HEK293 (cell line): ENCODE measurements around the gene RHOT1.

ENCODE experiments used
- CTCF ChIA-PET: fragments of 350-600 bp; formaldehyde crosslinking; extraction: SDS; loops from one replicate; lab custom pipeline; 2021; ENCODE audit warnings: antibody characterized with exemption; lab: Yijun Ruan, JAX
- POLR2A ChIA-PET: fragments of 300-600 bp; formaldehyde crosslinking; extraction: SDS; loops from one replicate; lab custom pipeline; 2020; ENCODE audit warnings: antibody characterized with exemption, inconsistent platforms; lab: Yijun Ruan, JAX
- H3K27ac ChIP-seq: fragments of 200-500 bp; sonication (Bioruptor generic); 2 replicates; pipeline ENCODE4 v1.5.1; 2014; ENCODE audit warnings: low read depth, low read length, control low read depth, inconsistent platforms; ENCODE audit errors: extremely low read depth
- H3K36me3 ChIP-seq, 2 experiments: fragments of 200-500 bp in 1 of 2; sonication (Bioruptor generic) in 1 of 2; 1 replicate in 1 of 2; 2 replicates in 1 of 2; pipeline ENCODE4 v1.5.1; 2014 to 2017; ENCODE audit warnings: inconsistent platforms in 2 of 2, low read length in 2 of 2; ENCODE audit not compliant: control insufficient read depth in 2 of 2, insufficient read depth in 1 of 2
- H3K4me1 ChIP-seq: fragments of 200-500 bp; sonication (Bioruptor generic); 2 replicates; pipeline ENCODE4 v1.5.1; 2014; ENCODE audit warnings: mild to moderate bottlenecking, low read length, inconsistent platforms; ENCODE audit not compliant: control insufficient read depth, insufficient read depth
- H3K4me3 ChIP-seq: 2 replicates; pipeline ENCODE4 v1.5.1; 2011; ENCODE audit warnings: low read depth, mild to moderate bottlenecking, control low read depth, low read length, moderate library complexity
- H3K9me3 ChIP-seq: fragments of 200-500 bp; sonication (Bioruptor generic); 2 replicates; pipeline ENCODE4 v1.5.1; 2014; ENCODE audit warnings: low read depth, low read length, inconsistent platforms; ENCODE audit not compliant: control insufficient read depth, insufficient read depth
- GLIS1 ChIP-seq: fragments of 450-650 bp; formaldehyde crosslinking; IDR thresholded peaks from 2 replicates; pipeline ENCODE4 v1.5.1; 2016; ENCODE audit warnings: missing biosample characterization, missing genetic modification characterization
- HOXC10 ChIP-seq: sonication (generic); formaldehyde crosslinking; IDR thresholded peaks from 2 replicates; pipeline ENCODE4 v1.8.1; 2023; ENCODE audit warnings: mild to moderate bottlenecking, missing genetic modification reagents
- MEIS1 ChIP-seq: sonication (generic); formaldehyde crosslinking; IDR thresholded peaks from 2 replicates; pipeline ENCODE4 v1.8.1; 2022; ENCODE audit warnings: missing genetic modification reagents, mild to moderate bottlenecking, borderline replicate concordance
- PRDM1 ChIP-seq: fragments of 450-650 bp; formaldehyde crosslinking; IDR thresholded peaks from 2 replicates; pipeline ENCODE4; 2016; ENCODE audit warnings: missing biosample characterization, missing genetic modification characterization
- SCRT1 ChIP-seq: fragments of 450-650 bp; formaldehyde crosslinking; IDR thresholded peaks from 2 replicates; pipeline ENCODE4 v1.5.1; 2016; ENCODE audit warnings: missing biosample characterization, missing genetic modification characterization, borderline replicate concordance
- SP3 ChIP-seq: fragments of 450-650 bp; formaldehyde crosslinking; IDR thresholded peaks from 2 replicates; pipeline ENCODE4 v1.5.1; 2016; ENCODE audit warnings: missing biosample characterization, missing genetic modification characterization
- SP7 ChIP-seq: fragments of 450-650 bp; formaldehyde crosslinking; IDR thresholded peaks from 2 replicates; pipeline ENCODE4 v1.5.1; 2016; ENCODE audit warnings: missing biosample characterization, missing genetic modification characterization
- TRIM28 ChIP-seq: IDR thresholded peaks from 2 replicates; pipeline ENCODE4 v1.6.1; 2011; ENCODE audit warnings: low read length, control low read depth, borderline replicate concordance
- ZBTB17 ChIP-seq: fragments of 450-650 bp; formaldehyde crosslinking; IDR thresholded peaks from 2 replicates; pipeline ENCODE4 v1.5.1; 2016; ENCODE audit warnings: missing biosample characterization, missing genetic modification characterization
- ZBTB20 ChIP-seq: fragments of 450-650 bp; formaldehyde crosslinking; IDR thresholded peaks from 2 replicates; pipeline ENCODE4 v1.5.1; 2016; ENCODE audit warnings: missing biosample characterization, missing genetic modification characterization
- ZEB2 ChIP-seq: fragments of 450-650 bp; formaldehyde crosslinking; IDR thresholded peaks from 2 replicates; pipeline ENCODE4 v1.5.1; 2016; ENCODE audit warnings: missing biosample characterization, missing genetic modification characterization
- ZNF132 ChIP-seq: fragments of 450-650 bp; formaldehyde crosslinking; IDR thresholded peaks from 2 replicates; pipeline ENCODE4 v1.5.1; 2017; ENCODE audit warnings: missing biosample characterization, missing genetic modification characterization, borderline replicate concordance
- ZNF341 ChIP-seq: fragments of 450-650 bp; formaldehyde crosslinking; IDR thresholded peaks from 2 replicates; pipeline ENCODE4; 2016; ENCODE audit warnings: low read depth, missing biosample characterization, missing genetic modification characterization
- ZNF394 ChIP-seq: fragments of 450-650 bp; formaldehyde crosslinking; IDR thresholded peaks from 2 replicates; pipeline ENCODE4 v1.5.1; 2016; ENCODE audit warnings: missing biosample characterization, missing genetic modification characterization, mild to moderate bottlenecking, moderate library complexity, borderline replicate concordance
- ZNF426 ChIP-seq: fragments of 450-650 bp; formaldehyde crosslinking; IDR thresholded peaks from 2 replicates; pipeline ENCODE4 v1.5.1; 2017; ENCODE audit warnings: missing biosample characterization, missing genetic modification characterization, mild to moderate bottlenecking, inconsistent platforms, moderate library complexity
- ZNF501 ChIP-seq: fragments of 450-650 bp; formaldehyde crosslinking; IDR thresholded peaks from 2 replicates; pipeline ENCODE4 v1.5.1; 2016; ENCODE audit warnings: missing biosample characterization, missing genetic modification characterization
- ZNF514 ChIP-seq: fragments of 450-650 bp; formaldehyde crosslinking; IDR thresholded peaks from 2 replicates; pipeline ENCODE4 v1.5.1; 2016; ENCODE audit warnings: missing biosample characterization, missing genetic modification characterization
- ZNF600 ChIP-seq: fragments of 450-650 bp; formaldehyde crosslinking; IDR thresholded peaks from 2 replicates; pipeline ENCODE4 v1.5.1; 2016; ENCODE audit warnings: missing biosample characterization, missing genetic modification characterization
- ZNF623 ChIP-seq: fragments of 450-650 bp; formaldehyde crosslinking; IDR thresholded peaks from 2 replicates; pipeline ENCODE4 v1.5.1; 2016; ENCODE audit warnings: missing biosample characterization, missing genetic modification characterization
- ZNF629 ChIP-seq: fragments of 450-650 bp; formaldehyde crosslinking; IDR thresholded peaks from 2 replicates; pipeline ENCODE4 v1.5.1; 2017; ENCODE audit warnings: missing biosample characterization, missing genetic modification characterization
- ZNF654 ChIP-seq: fragments of 450-650 bp; formaldehyde crosslinking; IDR thresholded peaks from 2 replicates; pipeline ENCODE4 v1.5.1; 2016; ENCODE audit warnings: low read depth, missing biosample characterization, missing genetic modification characterization
- ZNF658 ChIP-seq: fragments of 450-650 bp; formaldehyde crosslinking; IDR thresholded peaks from 2 replicates; pipeline ENCODE4; 2016; ENCODE audit warnings: missing biosample characterization, missing genetic modification characterization
- ZNF660 ChIP-seq: fragments of 450-650 bp; IDR thresholded peaks from 2 replicates; pipeline ENCODE4 v1.5.1; 2018; ENCODE audit warnings: missing biosample characterization, mild to moderate bottlenecking, missing genetic modification characterization
- ZNF664 ChIP-seq: fragments of 450-650 bp; formaldehyde crosslinking; IDR thresholded peaks from 2 replicates; pipeline ENCODE4 v1.5.1; 2016; ENCODE audit warnings: missing biosample characterization, missing genetic modification characterization
- ZNF792 ChIP-seq: fragments of 450-650 bp; formaldehyde crosslinking; IDR thresholded peaks from 2 replicates; pipeline ENCODE4 v1.5.1; 2016; ENCODE audit warnings: missing biosample characterization, missing genetic modification characterization
- ZSCAN30 ChIP-seq: fragments of 450-650 bp; IDR thresholded peaks from 2 replicates; pipeline ENCODE4 v1.5.1; 2018; ENCODE audit warnings: missing biosample characterization, mild to moderate bottlenecking, missing genetic modification characterization, moderate library complexity
- TF ChIP-seq, protein P1 (sequence below): fragments of 450-650 bp; formaldehyde crosslinking; IDR thresholded peaks from 2 replicates; pipeline ENCODE4 v1.5.1; 2016; ENCODE audit warnings: missing biosample characterization, missing genetic modification characterization
- TF ChIP-seq, protein P2 (sequence below): fragments of 450-650 bp; IDR thresholded peaks from 2 replicates; pipeline ENCODE4 v1.5.1; 2018; ENCODE audit warnings: missing biosample characterization, mild to moderate bottlenecking, missing genetic modification characterization
- TF ChIP-seq, protein P3 (sequence below): fragments of 450-650 bp; formaldehyde crosslinking; IDR thresholded peaks from 2 replicates; pipeline ENCODE4 v1.5.1; 2016; ENCODE audit warnings: missing biosample characterization, missing genetic modification characterization
- TF ChIP-seq, protein P4 (sequence below): fragments of 450-650 bp; formaldehyde crosslinking; IDR thresholded peaks from 2 replicates; pipeline ENCODE4 v1.5.1; 2017; ENCODE audit warnings: missing biosample characterization, mild to moderate bottlenecking, missing genetic modification characterization, moderate library complexity
- TF ChIP-seq, protein P5 (sequence below): fragments of 450-650 bp; formaldehyde crosslinking; IDR thresholded peaks from 2 replicates; pipeline ENCODE4 v1.5.1; 2017; ENCODE audit warnings: missing biosample characterization, missing genetic modification characterization

Gene RHOT1

DNA sequence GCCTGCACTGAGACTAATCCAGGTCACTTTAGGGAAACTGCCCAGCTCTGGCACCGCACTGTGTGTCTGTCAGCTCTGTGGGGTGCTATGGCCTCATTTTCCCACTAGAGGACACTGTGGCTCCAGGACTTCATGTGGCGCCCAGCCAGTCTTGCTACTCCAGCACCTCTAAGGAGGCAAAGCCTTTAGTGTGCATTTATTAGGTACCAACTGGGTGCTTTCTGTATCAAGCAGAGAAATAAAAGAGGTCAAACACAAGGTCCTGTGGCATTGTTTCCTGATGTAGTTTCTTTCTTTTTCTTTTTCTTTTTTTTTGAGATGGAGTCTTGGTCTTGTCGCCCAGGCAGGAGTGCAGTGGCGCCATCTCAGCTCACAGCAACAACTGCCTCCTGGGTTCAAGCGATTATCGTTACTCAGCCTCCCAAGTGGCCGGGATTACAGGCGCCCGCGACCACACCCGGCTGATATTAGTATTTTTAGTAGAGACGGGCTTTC lies 110.9 kb downstream of the RHOT1 start:
- no peaks in the 10 kb centered on the region for H3K9me3 ChIP-seq
- TF ChIP-seq, protein P1, sequence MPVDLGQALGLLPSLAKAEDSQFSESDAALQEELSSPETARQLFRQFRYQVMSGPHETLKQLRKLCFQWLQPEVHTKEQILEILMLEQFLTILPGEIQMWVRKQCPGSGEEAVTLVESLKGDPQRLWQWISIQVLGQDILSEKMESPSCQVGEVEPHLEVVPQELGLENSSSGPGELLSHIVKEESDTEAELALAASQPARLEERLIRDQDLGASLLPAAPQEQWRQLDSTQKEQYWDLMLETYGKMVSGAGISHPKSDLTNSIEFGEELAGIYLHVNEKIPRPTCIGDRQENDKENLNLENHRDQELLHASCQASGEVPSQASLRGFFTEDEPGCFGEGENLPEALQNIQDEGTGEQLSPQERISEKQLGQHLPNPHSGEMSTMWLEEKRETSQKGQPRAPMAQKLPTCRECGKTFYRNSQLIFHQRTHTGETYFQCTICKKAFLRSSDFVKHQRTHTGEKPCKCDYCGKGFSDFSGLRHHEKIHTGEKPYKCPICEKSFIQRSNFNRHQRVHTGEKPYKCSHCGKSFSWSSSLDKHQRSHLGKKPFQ = no peak
- TF ChIP-seq MEIS1 (CRISPR knock-in tag) (no peak), ZNF501 (no peak), ZNF654 (peak; percentile 99), ZNF426 (tag by site-specific recombination) (no peak), SCRT1 (no peak), ZNF629 (peak; percentile 32; the same call in 1 of the 2 replicates), ZNF792 (tag by site-specific recombination) (peak; percentile 99), SP7 (peak; percentile 40; the same call in 1 of the 2 replicates), ZNF132 (tag by site-specific recombination) (no peak), TRIM28 (no peak), ZNF341 (tag by site-specific recombination) (no peak), ZNF664 (tag by site-specific recombination) (peak; percentile 95), ZNF623 (tag by site-specific recombination) (no peak), ZNF658 (tag by site-specific recombination) (no peak), ZNF660 (tag by site-specific recombination) (no peak), ZNF394 (peak; percentile 91), SP3 (tag by site-specific recombination) (no peak), ZEB2 (tag by site-specific recombination) (0 out of 2 replicates have a peak, but pooled peaks have one; percentile 39), ZSCAN30 (tag by site-specific recombination) (peak; percentile 92), ZNF514 (no peak), PRDM1 (tag by site-specific recombination) (no peak), HOXC10 (CRISPR knock-in tag) (no peak), ZNF600 (tag by site-specific recombination) (peak; percentile 72), GLIS1 (tag by site-specific recombination) (0 out of 2 replicates have a peak, but pooled peaks have one; percentile 8), ZBTB17 (0 out of 2 replicates have a peak, but pooled peaks have one; percentile 22), ZBTB20 (tag by site-specific recombination) (no peak)
- TF ChIP-seq, protein P2, sequence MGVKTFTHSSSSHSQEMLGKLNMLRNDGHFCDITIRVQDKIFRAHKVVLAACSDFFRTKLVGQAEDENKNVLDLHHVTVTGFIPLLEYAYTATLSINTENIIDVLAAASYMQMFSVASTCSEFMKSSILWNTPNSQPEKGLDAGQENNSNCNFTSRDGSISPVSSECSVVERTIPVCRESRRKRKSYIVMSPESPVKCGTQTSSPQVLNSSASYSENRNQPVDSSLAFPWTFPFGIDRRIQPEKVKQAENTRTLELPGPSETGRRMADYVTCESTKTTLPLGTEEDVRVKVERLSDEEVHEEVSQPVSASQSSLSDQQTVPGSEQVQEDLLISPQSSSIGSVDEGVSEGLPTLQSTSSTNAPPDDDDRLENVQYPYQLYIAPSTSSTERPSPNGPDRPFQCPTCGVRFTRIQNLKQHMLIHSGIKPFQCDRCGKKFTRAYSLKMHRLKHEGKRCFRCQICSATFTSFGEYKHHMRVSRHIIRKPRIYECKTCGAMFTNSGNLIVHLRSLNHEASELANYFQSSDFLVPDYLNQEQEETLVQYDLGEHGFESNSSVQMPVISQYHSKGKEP (tag by site-specific recombination) = no peak
- TF ChIP-seq, protein P3, sequence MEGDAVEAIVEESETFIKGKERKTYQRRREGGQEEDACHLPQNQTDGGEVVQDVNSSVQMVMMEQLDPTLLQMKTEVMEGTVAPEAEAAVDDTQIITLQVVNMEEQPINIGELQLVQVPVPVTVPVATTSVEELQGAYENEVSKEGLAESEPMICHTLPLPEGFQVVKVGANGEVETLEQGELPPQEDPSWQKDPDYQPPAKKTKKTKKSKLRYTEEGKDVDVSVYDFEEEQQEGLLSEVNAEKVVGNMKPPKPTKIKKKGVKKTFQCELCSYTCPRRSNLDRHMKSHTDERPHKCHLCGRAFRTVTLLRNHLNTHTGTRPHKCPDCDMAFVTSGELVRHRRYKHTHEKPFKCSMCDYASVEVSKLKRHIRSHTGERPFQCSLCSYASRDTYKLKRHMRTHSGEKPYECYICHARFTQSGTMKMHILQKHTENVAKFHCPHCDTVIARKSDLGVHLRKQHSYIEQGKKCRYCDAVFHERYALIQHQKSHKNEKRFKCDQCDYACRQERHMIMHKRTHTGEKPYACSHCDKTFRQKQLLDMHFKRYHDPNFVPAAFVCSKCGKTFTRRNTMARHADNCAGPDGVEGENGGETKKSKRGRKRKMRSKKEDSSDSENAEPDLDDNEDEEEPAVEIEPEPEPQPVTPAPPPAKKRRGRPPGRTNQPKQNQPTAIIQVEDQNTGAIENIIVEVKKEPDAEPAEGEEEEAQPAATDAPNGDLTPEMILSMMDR (tag by site-specific recombination) = peak; percentile 90
- TF ChIP-seq, protein P4, sequence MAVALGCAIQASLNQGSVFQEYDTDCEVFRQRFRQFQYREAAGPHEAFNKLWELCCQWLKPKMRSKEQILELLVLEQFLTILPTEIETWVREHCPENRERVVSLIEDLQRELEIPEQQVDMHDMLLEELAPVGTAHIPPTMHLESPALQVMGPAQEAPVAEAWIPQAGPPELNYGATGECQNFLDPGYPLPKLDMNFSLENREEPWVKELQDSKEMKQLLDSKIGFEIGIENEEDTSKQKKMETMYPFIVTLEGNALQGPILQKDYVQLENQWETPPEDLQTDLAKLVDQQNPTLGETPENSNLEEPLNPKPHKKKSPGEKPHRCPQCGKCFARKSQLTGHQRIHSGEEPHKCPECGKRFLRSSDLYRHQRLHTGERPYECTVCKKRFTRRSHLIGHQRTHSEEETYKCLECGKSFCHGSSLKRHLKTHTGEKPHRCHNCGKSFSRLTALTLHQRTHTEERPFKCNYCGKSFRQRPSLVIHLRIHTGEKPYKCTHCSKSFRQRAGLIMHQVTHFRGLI = peak; percentile 55; the same call in 1 of the 2 replicates
- TF ChIP-seq, protein P5, sequence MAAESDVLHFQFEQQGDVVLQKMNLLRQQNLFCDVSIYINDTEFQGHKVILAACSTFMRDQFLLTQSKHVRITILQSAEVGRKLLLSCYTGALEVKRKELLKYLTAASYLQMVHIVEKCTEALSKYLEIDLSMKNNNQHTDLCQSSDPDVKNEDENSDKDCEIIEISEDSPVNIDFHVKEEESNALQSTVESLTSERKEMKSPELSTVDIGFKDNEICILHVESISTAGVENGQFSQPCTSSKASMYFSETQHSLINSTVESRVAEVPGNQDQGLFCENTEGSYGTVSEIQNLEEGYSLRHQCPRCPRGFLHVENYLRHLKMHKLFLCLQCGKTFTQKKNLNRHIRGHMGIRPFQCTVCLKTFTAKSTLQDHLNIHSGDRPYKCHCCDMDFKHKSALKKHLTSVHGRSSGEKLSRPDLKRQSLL (tag by site-specific recombination) = 0 out of 2 replicates have a peak, but pooled peaks have one; percentile 17

More for the DNA sequence above, 110.9 kb downstream of the RHOT1 start:
- ChIA-PET POLR2A (interaction anchor here (0.6 to 1.3 kb wide), 2 partner anchors 67 to 191 kb away, joined by 4 read pairs; partner anchors contain the start of gene PSMD11), CTCF (interaction anchor here (0.5 to 6.9 kb wide), 38 partner anchors 8 to 406 kb away, joined by 3 to 95 read pairs (median 4); no protein-coding TSS in a partner anchor)
- Histone ChIP-seq H3K4me3 (no peak overlapping the region), H3K36me3 (no peaks in the 10 kb centered on the region), H3K27ac (no peak overlapping the region), H3K4me1 (no peaks in the 10 kb centered on the region)
